ENCODE data around the gene SYT7. TPM values are rescaled to one million over a fixed set of nuclear protein-coding genes. Genes with fewer than 3 reads are reported as not detected.
A peak's percentile ranks its signal among the peaks of the same experiment; 100 is the strongest.

SYT7 gene
- total RNA-seq, 2 donors from 2014 or later: 2.6 TPM; not detected in 1

DNA sequence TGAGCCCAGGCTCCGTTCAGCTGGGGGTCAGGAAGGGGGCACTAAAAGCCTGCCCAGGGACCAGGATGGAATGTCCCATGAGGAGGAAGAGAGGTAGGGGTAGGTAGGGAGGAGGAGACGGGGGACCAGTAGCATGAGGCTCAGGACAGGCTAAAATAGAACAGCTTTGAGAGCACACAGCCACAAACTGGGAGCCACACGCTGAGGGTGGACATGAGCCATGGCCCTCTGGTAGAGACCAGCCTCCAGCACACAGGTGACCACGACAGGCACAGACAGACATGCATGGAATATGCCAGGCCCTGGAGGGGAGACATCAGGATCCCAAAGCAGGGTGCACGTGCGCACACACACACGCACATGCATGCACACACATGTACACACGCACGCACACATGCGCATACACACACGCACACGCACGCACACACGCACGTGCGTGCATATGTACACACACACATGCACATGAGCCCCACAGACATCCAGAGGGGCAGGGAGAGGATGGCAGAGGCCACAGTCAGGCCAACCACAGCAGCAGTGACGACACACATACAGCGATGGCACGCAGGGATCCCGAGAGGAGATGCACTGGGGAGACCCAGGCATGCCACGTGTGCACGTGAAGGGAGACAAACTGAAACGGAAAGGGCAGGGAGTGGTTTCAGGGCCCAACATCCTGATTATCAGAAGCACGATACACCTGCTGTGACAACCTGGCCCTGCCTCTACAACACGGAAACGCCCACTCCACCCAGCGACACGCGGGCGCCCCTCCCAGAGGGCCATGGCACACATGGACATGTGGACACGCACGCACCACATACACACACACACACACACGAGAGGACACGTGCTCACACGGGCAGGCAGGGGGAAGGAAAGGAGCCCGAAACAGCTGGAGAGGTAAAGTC, 46.6 kb downstream of the SYT7 start:
- H3K27me3 ChIP-seq (replicated peaks; ENCODE audit: insufficient read depth): no peaks in the 10 kb centered on the region
- no peaks in the 10 kb centered on the region for H3K36me3 ChIP-seq
- no peaks in the 10 kb centered on the region for H3K9me3 ChIP-seq
- no peak overlapping the region for H3K27ac ChIP-seq
- H3K4me1 ChIP-seq (ENCODE audit: control insufficient read depth in 1 of 2, low read depth in 2 of 2): no peaks in the 10 kb centered on the region
- ATAC-seq (ENCODE audit: insufficient number of reproducible peaks, low FRiP score, low read depth): no peak
- no peak overlapping the region for H3K4me3 ChIP-seq
- TF ChIP-seq, protein P1, sequence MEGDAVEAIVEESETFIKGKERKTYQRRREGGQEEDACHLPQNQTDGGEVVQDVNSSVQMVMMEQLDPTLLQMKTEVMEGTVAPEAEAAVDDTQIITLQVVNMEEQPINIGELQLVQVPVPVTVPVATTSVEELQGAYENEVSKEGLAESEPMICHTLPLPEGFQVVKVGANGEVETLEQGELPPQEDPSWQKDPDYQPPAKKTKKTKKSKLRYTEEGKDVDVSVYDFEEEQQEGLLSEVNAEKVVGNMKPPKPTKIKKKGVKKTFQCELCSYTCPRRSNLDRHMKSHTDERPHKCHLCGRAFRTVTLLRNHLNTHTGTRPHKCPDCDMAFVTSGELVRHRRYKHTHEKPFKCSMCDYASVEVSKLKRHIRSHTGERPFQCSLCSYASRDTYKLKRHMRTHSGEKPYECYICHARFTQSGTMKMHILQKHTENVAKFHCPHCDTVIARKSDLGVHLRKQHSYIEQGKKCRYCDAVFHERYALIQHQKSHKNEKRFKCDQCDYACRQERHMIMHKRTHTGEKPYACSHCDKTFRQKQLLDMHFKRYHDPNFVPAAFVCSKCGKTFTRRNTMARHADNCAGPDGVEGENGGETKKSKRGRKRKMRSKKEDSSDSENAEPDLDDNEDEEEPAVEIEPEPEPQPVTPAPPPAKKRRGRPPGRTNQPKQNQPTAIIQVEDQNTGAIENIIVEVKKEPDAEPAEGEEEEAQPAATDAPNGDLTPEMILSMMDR (IDR thresholded peaks at IDR 0.05): no peak
- DNase-seq (ENCODE audit: low spot score): no peak

DNA sequence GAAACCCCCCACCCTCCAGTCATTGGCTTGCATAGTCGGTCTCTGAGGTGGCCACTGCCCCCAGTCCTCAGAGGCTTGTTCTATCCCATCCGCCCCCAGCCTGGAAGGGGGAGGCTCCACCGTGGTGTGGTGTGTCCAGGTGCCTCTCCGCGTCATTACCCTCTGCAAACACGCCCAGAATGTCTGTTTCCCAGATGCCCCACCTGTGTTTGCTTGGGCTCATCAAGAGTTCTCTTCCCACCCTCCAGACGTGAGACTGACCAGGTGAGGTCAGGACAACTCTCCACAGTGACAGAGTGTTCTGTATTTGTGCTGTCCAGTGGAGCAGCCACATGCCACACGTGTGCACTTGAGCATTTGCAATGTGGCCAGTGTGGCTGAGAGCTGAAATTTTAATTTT, 47.5 kb downstream of the SYT7 start:
- no peak for DNase-seq (ENCODE audit: low spot score)
- TF ChIP-seq, protein P1 (IDR thresholded peaks at IDR 0.05): no peak
- H3K36me3 ChIP-seq: no peaks in the 10 kb centered on the region
- H3K9me3 ChIP-seq: no peaks in the 10 kb centered on the region
- no peak overlapping the region for H3K4me3 ChIP-seq
- no peak for ATAC-seq (ENCODE audit: insufficient number of reproducible peaks, low FRiP score, low read depth)
- no peaks in the 10 kb centered on the region for H3K4me1 ChIP-seq (ENCODE audit: control insufficient read depth in 1 of 2, low read depth in 2 of 2)
- H3K27ac ChIP-seq: no peak overlapping the region
- H3K27me3 ChIP-seq (replicated peaks; ENCODE audit: insufficient read depth): no peaks in the 10 kb centered on the region

DNA sequence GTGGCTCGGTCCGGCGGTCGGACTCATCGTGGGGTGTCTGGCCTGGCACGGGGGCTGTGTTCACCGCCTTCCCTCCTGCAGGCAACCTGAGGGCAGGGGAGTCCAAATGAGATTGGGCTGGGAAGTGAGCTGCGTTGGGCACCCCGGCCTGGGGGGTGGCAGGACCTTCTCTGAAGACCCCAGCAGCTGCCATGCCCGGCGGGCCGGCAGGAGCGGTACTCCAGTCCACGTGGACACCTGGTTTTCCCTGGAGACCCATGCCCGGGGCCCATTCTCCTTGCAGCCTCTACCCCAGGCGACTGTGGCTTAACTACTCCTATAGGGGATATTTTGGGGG, 47.9 kb downstream of the SYT7 start:
- Histone ChIP-seq H3K4me3 (no peak overlapping the region), H3K9me3 (no peaks in the 10 kb centered on the region), H3K27ac (no peak overlapping the region), H3K36me3 (no peaks in the 10 kb centered on the region), H3K27me3 (replicated peaks; ENCODE audit: insufficient read depth) (no peaks in the 10 kb centered on the region), H3K4me1 (ENCODE audit: control insufficient read depth in 1 of 2, low read depth in 2 of 2) (no peaks in the 10 kb centered on the region)
- no peak for ATAC-seq (ENCODE audit: insufficient number of reproducible peaks, low FRiP score, low read depth)
- TF ChIP-seq, protein P1 (IDR thresholded peaks at IDR 0.05): no peak
- DNase-seq (ENCODE audit: low spot score): no peak

DNA sequence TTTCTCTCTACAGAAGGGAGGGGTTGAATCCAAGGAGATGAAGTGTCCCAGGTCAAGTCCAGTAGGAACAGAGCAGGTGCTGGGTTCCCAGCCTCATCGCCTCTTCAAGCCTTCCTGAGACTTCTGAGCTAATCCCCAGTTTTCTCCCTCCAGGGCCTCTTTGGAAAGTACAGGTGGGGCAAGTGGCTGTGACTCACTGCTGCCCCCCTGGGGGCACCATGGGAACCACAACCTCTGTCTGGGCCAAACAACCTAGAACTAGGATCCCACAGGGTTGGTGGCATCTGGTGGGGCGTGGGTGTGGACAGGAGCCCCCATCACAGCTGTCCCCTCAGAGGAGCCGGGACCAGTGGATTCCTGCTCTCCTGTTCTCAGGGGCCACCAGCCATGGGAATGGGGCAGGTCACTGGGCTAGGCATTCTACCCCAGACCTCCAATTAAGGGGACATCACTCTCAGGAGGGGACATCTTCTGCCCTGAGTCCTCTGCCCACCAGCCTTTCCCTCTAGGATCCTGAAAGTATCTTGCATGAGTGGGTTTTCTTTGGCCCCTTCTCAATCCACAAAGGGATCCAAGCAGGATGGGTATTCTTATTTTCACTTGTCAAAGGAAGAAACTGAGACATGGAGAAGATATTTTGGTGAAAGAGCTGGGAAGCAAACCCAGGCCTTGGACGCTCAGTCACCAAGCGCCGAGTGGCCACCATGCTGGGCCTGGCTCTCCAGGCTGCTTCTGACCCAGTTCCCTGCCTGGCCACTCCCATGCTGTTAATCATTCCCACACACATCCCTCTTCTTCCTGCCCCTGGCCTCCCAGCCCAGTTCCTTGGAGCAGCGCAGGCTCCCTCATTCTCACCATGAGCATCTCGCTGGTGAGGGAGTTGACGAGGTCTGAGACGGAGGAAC, 48.5 kb downstream of the SYT7 start:
- Histone ChIP-seq H3K27me3 (replicated peaks; ENCODE audit: insufficient read depth) (no peaks in the 10 kb centered on the region), H3K27ac (no peak overlapping the region), H3K36me3 (no peaks in the 10 kb centered on the region), H3K9me3 (no peaks in the 10 kb centered on the region), H3K4me1 (ENCODE audit: control insufficient read depth in 1 of 2, low read depth in 2 of 2) (no peaks in the 10 kb centered on the region), H3K4me3 (no peak overlapping the region)
- ATAC-seq (ENCODE audit: insufficient number of reproducible peaks, low FRiP score, low read depth) (no peak), DNase-seq (ENCODE audit: low spot score) (no peak)
- TF ChIP-seq, protein P1 (IDR thresholded peaks at IDR 0.05): peak; percentile 56

DNA sequence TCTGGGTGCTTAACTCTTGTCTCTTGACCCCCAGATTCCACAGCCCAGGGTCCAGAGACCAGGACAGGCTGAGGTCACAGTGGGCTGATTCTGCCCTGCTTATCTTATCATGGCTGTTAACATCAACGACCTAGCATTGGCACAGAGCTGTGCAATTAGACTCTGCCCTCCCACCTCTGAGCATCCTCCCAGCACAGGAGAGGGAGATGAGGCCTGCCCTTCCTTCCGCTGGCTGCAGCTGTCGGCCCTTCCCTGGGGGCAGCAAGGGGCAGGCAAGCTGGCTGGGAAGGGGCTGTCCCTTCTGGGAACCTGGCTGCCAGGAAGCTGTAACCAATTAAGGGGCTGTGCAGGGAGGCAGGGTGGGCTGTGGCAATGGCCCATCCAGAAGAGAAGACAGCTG, 49.8 kb downstream of the SYT7 start:
- ATAC-seq (ENCODE audit: insufficient number of reproducible peaks, low FRiP score, low read depth): no peak
- no peak for DNase-seq (ENCODE audit: low spot score)
- Histone ChIP-seq H3K27ac (no peak overlapping the region), H3K9me3 (no peaks in the 10 kb centered on the region), H3K36me3 (no peaks in the 10 kb centered on the region), H3K4me1 (ENCODE audit: control insufficient read depth in 1 of 2, low read depth in 2 of 2) (no peaks in the 10 kb centered on the region), H3K4me3 (no peak overlapping the region), H3K27me3 (replicated peaks; ENCODE audit: insufficient read depth) (no peaks in the 10 kb centered on the region)
- TF ChIP-seq, protein P1 (IDR thresholded peaks at IDR 0.05): no peak
